ENCODE data around the gene PCDH9.

- TF ChIP-seq, protein P1, sequence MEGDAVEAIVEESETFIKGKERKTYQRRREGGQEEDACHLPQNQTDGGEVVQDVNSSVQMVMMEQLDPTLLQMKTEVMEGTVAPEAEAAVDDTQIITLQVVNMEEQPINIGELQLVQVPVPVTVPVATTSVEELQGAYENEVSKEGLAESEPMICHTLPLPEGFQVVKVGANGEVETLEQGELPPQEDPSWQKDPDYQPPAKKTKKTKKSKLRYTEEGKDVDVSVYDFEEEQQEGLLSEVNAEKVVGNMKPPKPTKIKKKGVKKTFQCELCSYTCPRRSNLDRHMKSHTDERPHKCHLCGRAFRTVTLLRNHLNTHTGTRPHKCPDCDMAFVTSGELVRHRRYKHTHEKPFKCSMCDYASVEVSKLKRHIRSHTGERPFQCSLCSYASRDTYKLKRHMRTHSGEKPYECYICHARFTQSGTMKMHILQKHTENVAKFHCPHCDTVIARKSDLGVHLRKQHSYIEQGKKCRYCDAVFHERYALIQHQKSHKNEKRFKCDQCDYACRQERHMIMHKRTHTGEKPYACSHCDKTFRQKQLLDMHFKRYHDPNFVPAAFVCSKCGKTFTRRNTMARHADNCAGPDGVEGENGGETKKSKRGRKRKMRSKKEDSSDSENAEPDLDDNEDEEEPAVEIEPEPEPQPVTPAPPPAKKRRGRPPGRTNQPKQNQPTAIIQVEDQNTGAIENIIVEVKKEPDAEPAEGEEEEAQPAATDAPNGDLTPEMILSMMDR (IDR thresholded peaks at IDR 0.05): no peak
- no peak for TF ChIP-seq POLR2A (IDR thresholded peaks at IDR 0.05)
Observed at GRCh38 chr13:66864627-66865026, 365.5 kb downstream of the PCDH9 start.
